HG02973 (cell line): ENCODE results near the gene C2CD3.
A peak's percentile ranks its signal among the peaks of the same experiment; 100 is the strongest.

Source experiments
- ATAC-seq: cut with Tn5 transposase; IDR thresholded peaks from one replicate; pipeline ENCODE4 v1.9.1; 2021; ENCODE audit warnings: moderate library complexity; ENCODE audit not compliant: unreplicated experiment

The C2CD3 gene

DNA sequence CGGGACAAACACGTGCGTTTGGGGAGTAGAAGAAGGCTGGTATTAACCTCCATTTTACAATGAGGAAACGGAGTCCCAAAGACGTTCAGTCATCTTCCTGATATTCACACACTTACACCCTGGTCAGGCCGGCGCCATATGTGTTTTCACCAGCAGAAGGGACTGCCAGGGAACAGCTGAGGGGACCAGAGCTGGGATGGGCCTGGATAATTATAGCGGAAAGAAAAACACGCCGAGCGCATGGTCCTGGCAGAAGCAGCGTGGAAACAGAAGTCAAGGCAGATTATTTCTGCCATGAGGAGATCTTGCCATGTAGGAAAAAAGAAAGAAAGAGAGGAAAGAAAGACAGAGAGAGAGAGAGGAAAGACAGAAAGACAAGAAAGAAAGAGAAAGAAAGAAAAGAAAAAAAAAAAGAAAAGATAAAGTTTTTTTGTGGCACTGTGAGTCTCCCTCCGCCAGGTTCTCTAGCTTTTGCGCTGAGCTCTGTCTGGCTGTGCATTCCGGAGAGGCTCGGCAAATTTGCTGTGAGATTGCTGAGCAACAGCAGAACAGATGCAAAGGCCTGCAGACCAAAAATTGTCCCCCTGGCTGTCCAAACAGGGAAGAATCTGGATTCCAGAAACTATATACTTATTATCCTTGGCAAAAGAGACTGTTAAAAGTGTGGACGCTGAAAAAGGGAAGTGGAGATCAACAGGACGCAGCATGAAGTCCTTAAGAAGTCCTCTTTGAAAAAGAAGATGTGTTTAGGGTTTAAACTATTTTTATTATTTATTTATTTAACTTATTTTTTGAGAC lies 186.9 kb downstream of the C2CD3 start:
- ATAC-seq, result no peak

DNA sequence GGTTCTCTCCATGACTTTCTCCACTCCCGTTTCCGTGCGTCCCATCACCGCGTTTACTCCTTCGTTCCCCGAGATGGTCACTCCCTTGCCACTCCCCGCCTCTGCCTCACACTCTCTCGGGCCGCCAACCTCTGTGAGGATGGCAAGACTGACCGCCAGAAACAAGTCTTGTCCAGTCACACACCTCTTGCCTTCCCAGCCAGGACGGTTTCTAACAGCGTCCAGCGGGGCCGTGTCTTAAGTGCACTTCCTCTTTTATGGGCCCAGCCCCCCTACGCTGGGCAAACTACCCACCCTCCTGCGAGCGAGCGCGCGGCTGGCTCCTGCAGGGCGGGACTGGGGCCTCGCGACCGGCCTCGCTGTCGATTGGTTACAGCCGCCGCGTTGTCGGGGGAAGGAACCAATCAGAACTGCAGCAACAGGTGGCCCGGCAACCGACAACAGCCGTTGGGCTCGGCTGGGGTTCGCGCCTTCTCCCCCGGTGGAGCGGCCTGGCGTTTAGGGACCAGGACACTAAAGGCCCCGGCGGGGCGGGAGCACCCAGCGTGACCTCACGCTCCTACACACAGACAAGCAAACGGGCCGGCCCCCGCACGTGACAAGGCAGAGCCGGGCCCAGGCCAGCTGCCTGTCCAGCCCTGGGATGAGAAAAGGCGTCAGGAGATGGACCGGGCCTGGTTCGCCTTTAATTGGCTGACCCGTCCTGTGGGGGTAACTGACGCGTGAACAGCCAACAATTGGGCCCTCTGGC lies 187.6 kb downstream of the C2CD3 start:
- peak; percentile 57 for ATAC-seq

DNA sequence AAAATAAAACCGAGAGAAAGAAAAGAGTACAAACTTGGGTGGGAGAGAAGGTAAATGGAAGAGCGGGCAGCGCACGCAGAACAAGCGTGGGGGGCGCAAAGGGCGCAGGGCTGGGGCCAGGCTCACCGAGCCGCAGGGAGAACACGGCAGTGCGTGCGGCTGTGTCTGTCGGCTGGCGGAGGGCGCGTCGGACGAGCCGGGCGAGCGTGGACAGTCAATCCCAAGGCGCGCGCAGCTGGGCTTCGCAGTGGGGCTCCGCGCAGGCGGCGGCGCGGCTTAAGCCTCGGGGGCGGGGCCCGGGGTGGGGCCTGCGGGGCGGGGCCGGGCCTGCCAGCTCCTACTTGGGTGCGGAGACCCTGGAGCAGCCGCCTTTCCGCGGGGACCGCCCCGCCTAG lies 188.2 kb downstream of the C2CD3 start, which contains the start of gene UCP2:
UCP2 (minus strand) TSS at position 249 of the 395 bp plus-strand sequence. CDS start 4,465 bp downstream, outside the sequence.
- peak; percentile 36 for ATAC-seq

DNA sequence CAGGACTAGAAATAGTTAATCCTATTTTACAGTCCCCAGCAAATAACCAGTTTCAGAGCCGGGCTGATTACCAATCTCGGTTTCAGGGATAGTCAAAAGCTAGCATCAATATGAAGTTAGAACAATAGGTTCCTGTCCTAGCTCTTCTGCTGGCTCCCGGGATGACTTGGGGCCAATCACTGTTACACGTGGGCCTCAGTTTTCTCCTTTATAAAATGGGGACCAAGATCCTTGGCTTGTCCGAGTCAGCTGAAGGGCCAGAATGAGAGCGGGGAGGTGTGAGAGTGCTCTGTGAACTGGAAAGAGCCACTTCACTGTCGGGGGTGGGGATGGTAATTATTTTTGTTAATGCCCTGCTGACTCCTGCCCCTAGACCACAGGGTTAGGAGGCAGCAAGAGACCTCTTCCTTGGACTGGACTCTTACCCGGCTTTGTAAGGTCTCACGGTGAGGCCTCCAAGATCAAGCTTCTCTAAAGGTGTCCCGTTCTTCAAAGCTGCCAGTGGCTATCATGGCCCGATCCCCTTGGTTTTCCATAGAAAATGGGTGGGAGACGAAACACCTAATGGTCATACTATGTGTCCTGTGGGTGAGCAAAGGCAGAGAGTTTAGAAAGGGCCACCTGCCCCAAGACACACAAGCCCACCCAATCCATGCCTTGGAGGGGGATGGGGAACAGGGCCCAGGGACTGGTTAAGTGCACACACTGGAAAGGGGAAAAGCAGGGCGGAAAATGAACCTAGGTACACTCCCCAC lies 189.6 kb downstream of the C2CD3 start:
- no peak for ATAC-seq

DNA sequence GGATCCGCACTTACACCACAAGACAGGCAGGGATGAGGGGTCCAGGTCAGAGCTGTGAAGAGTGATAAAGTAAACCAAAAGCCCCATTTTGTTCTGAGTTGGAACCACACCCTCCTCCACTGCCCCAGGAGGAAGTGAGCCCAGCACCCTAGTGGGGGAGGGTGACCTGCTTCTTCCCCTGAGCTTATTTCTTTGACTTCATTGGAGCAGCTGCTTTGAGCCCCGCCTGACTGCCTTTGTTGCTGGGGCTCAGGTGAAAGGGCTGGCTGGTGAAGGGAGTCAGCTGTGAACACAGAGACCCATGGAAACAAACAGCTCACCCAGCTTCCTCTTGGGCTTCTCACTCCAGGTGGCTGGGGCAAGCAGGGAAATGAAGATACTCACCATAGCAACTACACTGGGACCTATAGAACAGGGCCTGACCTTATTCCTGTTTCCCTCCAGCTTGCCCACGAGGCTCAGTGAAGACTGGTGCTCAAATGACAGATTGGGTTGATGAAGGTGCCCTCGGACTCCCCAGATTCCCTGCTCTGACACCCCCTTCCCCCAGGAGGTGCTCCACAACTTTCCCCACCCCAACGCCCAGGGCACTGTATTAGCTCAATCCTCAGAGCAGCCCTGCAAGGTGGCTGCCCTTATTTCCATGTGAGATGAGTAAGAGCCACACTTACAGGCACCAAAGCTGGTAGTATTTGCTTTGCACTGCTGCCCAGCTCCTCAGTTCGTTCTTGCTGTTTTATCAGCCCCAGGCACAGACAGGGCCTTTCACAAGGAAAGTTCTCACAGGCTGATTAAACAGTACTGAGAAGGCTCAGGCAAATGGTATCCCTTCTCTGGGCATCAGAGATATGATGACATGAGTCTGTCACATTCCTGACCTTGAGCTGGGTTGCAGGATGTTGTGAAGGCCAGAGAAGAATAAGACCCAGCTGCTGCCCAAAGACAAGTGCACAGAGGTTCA lies 190.5 kb downstream of the C2CD3 start:
- peak; percentile 33 for ATAC-seq

- ATAC-seq, result no peak
Observed at GRCh38 chr11:73978576-73979086, 192.2 kb downstream of the C2CD3 start.

DNA sequence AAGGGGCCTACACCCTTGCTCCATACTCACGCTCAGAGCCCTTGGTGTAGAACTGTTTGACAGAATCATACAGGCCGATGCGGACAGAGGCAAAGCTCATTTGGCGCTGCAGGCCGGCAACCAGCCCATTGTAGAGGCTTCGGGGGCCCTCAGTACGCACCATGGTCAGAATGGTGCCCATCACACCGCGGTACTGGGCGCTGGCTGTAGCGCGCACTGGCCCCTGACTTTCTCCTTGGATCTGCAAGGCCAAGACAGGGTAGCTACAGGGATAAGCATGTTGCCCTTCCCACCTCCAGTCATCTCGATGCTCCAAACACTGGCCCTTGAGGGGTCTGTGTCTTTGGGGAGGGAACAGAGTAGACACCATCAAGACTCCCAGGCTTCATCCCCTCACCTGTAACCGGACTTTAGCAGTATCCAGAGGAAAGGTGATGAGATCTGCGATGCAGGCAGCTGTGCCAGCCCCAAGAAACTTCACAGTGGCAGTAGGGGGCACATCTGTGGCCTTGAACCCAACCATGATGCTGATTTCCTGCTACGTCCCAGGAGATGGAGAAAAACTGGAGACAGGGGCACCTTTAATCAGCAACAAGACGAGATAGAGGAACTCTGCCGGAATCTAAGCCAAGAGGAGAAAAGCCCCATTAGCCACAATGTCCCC lies 192.8 kb downstream of the C2CD3 start:
- no peak for ATAC-seq

DNA sequence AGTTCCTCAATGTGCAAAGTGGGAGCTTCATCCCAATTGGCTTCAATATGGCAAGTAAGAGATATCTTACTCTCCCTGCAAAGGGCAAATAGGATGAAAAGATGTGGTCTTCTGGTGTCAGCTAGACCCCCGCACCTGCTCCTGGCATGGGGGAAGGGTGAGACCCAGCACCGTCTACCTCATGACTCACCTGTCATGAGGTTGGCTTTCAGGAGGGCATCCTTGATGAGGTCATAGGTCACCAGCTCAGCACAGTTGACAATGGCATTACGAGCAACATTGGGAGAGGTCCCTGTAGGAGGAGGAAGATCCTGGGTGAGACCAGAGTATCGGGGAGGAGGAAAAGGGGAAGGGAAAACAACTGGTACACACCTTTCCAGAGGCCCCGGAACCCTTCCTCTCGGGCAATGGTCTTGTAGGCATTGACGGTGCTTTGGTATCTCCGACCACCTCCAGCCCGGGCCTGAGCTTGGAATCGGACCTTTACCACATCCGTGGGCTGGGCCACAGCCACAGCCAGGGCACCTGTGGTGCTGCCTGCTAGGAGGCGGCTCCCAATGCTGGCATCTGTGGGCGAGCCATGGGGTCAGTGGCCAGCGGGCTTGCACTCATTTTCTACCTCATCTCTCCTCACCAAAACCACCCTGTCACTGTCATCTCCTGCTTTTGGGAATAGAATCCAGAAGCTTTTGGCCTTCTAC lies 194.2 kb downstream of the C2CD3 start:
- ATAC-seq, result no peak

DNA sequence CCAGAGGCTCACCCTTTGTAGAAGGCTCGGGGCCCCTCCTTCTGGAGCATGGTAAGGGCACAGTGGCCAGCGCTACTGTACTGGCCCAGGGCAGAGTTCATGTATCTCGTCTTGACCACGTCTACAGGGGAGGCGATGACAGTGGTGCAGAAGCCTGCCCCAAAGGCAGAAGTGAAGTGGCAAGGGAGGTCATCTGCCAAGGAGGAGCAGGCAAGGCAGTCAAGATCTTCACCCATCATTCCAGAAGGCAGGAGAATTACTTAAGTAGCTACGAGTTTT lies 195.4 kb downstream of the C2CD3 start:
- no peak for ATAC-seq

- ATAC-seq, result no peak
Observed at GRCh38 chr11:73974604-73975478, 196.0 kb downstream of the C2CD3 start.

GRCh38 chr11:73972620-73973449 lies 198.0 kb downstream of the C2CD3 start:
- no peak for ATAC-seq

DNA sequence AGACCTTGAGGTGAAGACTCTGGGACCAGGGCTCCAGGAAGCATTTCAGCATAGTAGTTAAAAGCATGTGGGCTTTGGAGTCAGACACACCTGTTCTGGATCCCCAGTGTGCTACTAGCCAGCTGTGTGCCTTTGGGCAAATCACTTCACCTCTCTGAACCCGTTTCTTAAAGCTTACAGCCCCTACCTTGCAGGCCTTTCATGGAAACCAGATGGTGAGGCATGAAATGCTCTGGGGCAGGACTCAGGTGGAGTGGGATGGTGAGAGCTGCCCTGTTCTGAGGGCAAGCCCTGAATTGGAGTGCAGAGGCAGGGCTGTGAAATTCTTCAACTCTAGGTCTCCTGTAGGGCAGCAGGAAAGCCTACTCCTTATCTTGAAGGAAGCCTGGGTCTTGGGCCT lies 198.6 kb downstream of the C2CD3 start:
- ATAC-seq, result no peak

- no peak for ATAC-seq
Observed at GRCh38 chr11:73971175-73971719, 199.6 kb downstream of the C2CD3 start.

DNA sequence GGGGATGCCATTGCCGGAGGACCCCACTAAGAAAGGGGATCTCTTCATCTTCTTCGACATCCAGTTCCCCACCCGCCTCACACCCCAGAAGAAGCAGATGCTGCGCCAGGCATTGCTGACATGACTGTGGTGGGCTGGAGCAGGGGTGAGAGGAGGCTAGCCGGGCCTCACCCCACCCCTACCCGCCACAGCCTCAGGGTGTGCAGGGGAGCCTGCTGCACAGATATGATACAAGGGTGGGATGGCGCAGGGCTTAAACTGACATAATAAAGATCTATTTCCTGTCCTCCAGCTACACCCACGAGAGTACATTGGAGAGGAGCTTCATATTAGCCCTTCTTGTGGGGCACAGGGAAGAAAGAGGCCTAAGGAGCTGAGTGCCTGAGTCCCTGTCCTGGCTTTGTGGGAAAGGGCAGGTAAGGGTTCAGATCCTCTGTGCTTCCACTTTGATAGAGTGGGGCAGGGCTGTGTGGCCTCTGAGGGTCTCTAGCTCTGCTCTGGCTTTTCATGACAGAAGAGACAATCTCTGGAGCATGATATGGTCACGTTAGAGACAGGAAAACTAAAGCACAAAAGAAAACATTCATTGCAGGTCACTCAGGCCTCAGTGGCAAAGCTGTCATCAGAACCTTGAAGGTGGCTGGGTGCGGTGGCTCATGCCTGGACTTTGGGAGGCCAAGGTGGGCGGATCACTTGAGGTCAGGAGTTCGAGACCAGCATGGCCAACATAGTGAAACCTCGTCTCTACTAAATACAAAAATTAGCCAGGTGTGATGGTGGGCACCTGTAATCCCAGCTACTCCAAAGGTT lies 200.6 kb downstream of the C2CD3 start:
- ATAC-seq, result no peak

DNA sequence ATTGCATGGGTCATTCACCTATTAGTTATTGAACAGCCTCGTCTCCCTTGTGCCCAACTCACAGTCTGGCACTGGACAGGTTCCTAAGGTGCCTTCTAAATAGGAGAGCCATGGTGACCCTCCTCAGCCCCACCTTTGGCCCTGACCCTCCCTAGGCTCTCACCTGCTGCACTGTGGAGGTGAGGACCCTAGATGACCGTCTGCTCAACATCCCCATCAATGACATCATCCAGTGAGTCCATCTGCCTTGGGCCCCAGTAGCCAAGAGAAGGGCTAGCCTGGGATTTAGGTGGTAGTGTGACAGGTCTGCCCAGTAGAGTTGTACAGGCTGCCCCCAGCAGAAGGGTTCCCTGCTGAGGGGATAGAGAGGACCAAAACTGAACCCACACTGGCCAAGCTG lies 201.7 kb downstream of the C2CD3 start:
- ATAC-seq, result no peak

DNA sequence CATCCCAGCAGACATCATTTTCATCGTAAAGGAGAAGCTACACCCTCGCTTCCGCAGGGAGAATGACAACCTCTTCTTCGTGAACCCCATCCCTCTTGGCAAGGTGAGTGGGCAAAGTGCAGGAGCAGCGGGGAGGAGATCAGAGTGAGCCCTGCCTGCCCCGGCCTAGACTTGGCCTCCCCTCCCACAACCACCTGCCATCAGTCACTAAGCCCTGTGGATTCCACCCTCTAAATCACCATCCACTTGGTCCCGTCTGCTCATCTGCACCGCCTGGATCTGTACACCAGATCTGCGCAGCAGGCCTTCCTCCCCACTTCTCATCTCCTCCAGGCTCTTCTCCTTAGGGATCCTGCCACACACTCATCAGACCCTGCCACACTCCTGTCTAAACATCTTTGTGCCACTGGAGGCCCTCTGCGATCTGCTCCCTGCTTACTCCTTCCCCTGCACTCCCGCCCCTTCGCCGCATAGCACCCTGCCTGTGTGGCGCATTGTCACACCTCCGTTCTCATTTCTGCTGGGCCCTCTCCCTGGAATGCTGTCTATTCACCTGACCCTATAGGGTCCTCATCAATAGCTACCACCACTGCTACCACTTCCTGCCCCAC lies 202.3 kb downstream of the C2CD3 start:
- ATAC-seq, result no peak
